Esophagus squamous epithelium (tissue), 4 donors: ENCODE results near the gene ATXN2.
"Not testable (repeated sequence)": the region's sequence is repeated elsewhere in the genome, so short reads cannot be mapped to it uniquely, and the experiment has no call there.

ENCODE experiments used
- POLR2A ChIP-seq, 4 donors: fragments of 450-650 bp; IDR thresholded peaks; one replicate each; pipeline ENCODE4 v1.6.1; 2017; ENCODE audit warnings: antibody characterized with exemption in 4 of 4, mild to moderate bottlenecking in 4 of 4, moderate library complexity in 3 of 4
- TF ChIP-seq, protein P1 (sequence below), 6 experiments: fragments of 450-650 bp in 4 of 6; fragments of 200-600 bp in 2 of 6; sonication (generic) in 2 of 6; IDR thresholded peaks; one replicate each; pipeline ENCODE4 v1.5.1; 2016 to 2019; ENCODE audit warnings: antibody characterized with exemption in 6 of 6, mild to moderate bottlenecking in 4 of 6, moderate library complexity in 4 of 6

DNA sequence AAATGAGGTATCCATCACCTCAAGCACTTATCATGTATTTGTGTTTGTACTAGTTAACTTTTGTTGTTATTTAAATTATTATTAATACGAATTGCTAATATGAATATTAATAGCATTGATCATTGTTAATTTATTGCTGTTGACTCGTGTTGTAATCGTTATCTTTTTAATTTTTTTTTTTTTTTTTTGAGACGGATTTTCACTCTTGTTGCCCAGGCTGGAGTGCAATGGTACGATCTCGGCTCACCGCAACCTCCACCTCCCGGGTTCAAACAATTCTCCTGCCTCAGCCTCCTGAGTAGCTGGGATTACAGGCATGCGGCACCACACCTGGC lies 196.7 kb downstream of the ATXN2 start:
- TF ChIP-seq, protein P1, sequence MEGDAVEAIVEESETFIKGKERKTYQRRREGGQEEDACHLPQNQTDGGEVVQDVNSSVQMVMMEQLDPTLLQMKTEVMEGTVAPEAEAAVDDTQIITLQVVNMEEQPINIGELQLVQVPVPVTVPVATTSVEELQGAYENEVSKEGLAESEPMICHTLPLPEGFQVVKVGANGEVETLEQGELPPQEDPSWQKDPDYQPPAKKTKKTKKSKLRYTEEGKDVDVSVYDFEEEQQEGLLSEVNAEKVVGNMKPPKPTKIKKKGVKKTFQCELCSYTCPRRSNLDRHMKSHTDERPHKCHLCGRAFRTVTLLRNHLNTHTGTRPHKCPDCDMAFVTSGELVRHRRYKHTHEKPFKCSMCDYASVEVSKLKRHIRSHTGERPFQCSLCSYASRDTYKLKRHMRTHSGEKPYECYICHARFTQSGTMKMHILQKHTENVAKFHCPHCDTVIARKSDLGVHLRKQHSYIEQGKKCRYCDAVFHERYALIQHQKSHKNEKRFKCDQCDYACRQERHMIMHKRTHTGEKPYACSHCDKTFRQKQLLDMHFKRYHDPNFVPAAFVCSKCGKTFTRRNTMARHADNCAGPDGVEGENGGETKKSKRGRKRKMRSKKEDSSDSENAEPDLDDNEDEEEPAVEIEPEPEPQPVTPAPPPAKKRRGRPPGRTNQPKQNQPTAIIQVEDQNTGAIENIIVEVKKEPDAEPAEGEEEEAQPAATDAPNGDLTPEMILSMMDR (IDR thresholded peaks at IDR 0.05), result not testable (repeated sequence)
- not testable (repeated sequence) for TF ChIP-seq POLR2A (IDR thresholded peaks at IDR 0.05)
